Transverse colon (tissue), 3 donors: ENCODE data around the gene S100A2.

Experiments
- EP300 ChIP-seq: sonication (generic); formaldehyde crosslinking; IDR thresholded peaks from one replicate; pipeline ENCODE4 v1.6.1; 2017; ENCODE audit warnings: antibody characterized with exemption, low read depth
- POLR2A ChIP-seq: fragments of 450-650 bp; IDR thresholded peaks from one replicate; pipeline ENCODE4 v1.6.1; 2016; ENCODE audit warnings: antibody characterized with exemption, mild to moderate bottlenecking, moderate library complexity
- POLR2AphosphoS5 ChIP-seq, 3 donors: sonication (generic); formaldehyde crosslinking; IDR thresholded peaks; one replicate each; pipeline ENCODE4 v1.6.1; 2016; ENCODE audit warnings: antibody characterized with exemption in 3 of 3

DNA sequence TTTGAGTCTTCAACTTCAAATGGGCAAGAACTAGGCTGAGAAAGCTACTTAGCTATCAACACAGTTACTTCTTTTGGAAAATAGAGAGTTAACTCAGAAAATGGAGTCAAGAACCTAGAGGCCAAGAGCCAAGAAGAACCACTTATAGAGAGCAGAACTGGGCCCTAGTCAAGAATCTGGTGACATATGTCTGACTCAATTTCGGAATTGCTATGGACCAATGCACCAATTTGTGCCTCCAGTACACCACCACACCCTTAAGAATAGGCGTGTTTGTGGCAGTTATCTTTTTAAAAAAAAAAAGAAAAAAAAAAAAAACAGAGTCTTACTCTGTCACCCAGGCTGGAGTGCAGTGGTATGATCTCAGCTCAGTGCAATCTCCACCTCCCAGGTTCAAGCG is 7.8 kb downstream of the S100A2 start:
- TF ChIP-seq POLR2A (no peak), EP300 (no peak), POLR2AphosphoS5 (IDR thresholded peaks at IDR 0.05) (no peak)
